Hematopoietic multipotent progenitor cell treated with erythropoietin and hydrocortisone succinate and interleukin-3 and kit ligand, for 17 days (in vitro differentiated cells): ENCODE data around the gene CCDC201.

ENCODE experiments used
- DNase-seq: peaks from one replicate; pipeline ENCODE4 v3.0.0-alpha.2; 2015; ENCODE audit warnings: low spot score

CCDC201 gene

DNA sequence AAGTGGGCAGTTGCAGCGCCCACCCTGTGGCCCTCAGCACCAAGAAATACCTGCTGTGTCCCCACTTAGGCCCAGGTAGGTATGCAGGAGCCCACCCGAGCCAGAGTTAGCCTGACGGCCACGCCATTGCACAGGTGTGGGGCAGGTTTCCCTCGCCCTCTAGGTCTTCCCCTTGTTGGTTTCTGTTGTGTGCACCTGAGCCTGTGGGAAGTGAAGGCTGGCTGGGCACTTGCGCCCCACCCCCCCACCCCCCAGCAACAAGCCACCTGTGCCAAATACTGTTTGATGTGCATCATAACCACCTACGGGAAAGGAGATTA, at the start of gene CCDC201:
Gene CCDC201, minus strand, starts transcription at position 48 of the 320 bp plus-strand sequence. CDS start 75 bp downstream, outside the sequence.
- no peak for DNase-seq

DNA sequence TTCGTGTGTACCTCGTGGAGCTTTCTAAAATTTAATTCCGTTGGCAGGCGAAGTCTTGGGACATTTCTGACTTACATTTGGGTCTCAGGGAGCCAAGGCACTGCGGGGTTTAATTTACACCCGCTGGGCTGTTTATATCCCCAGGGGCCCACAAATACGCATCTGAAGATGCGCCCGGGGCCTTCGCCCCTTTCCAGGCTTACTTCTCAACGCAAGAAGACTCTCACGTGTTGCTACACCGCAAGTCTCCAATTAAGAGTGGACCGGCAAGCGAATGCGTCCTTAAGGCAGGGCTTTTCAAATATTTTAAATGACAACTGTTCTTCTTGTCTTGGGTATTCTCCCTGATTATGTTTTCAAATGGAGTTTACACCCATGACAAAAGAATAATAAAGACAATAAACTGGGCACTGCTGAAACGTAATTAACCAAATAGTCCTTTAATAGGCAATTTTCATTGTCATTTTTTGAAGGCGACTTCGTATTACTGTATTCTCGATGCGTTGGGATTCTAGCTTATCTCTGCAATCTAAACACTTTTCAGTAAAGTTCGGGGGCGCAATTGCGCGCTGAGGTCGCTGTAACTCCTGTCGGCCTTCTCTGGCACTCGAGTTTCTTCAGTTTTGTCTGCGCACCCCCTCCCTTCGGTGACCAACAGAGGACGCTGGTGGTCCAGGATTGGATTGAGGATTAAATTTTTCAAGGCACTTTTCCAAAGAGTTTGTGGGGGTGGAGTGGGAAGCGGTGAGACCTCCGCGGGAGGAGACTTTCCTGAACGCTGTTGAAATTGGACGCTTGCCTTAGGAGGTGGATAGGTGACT, 49.0 kb upstream of the CCDC201 start:
- no peak for DNase-seq

GRCh38 chr7:45921381-45921698, 48.5 kb upstream of the CCDC201 start:
- no peak for DNase-seq

DNA sequence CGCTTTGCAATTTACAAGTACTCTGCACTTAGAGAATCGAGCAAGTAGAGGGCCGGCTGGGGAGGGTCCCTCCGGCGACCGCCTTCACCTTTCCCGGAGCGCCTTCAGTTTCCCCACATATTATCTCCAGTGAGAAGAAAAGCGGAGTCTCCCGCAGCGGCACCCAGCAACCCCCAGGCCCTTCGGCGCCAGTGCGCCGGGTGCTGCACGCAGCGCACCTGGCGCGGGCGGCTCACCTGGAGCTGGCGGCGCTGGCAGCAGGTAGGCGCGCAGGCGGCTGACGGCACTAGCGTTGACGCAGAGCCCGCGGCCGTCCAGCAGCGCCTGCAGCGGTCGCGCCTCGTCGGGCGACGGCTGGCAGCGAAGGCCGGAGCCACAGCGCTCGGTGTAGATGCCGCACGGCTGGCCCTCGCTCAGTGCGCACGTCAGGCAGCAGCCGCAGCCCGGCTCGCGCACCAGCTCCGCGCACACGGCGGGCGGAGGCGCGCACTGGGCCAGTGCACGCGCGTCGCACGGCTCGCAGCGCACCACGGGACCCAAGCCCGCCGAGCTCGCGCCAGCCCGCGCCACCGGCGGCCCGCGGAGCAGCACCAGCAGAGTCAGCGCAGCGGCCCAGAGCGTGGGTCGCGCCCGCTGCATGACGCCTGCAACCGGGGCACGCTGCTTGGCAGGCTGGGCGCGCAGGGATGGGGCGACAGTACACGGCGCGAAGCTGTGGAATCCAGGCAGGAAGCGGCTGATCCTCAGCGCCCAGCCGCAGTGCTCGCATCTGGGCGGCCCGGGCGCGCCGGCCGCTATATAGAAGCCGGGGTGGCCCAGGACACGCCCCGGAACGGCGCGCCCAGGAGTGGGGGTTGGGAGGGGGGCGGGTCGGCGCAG, 47.9 kb upstream of the CCDC201 start, which contains the start of gene IGFBP3:
Gene IGFBP3, minus strand, starts transcription at position 771 of the 879 bp plus-strand sequence. Its CDS starts 132 bp downstream, at position 639.
- no peak for DNase-seq

DNA sequence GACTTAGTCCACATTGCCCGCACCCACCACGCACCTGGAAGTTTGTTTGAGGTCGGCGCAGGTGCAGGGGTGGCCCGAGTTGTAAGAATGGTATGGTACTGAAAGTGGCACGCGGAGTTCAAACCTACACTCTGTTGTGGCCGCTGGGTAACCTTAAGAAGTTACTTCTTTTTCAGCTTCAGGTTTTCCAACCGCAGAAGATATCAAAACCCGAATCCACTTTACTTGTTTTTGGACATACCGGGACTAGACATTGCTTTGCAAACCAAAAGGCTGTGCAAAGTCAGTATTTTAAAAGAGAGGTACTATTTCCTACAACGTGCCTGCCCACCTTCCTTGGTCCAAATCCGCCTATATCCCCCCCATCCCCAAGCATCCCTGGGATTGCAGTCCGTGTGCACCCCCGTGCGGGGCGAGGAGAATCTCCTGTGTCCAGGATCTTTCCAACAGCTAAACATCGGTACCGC, 47.1 kb upstream of the CCDC201 start:
- no peak for DNase-seq

GRCh38 chr7:45919231-45919784, 46.4 kb upstream of the CCDC201 start:
- no peak for DNase-seq

DNA sequence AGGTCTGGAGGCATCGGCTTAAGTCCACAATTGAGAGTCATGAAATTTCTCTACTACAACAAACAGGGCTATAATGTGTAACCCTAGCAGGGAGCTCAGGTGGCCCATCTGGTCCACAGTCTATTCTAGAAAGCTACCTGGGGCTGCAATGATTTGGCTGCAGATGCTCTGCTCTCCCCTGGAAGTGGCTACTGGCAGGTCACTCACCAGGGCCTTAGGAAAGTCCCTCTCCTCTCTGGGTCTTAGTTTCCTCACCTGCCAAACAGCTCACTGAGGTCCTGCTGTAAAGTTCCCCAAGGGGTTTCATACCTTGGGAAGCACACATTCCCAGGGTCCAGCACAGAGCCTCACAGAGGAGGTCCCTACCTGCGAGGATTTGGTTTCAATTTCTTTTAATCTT, 45.7 kb upstream of the CCDC201 start:
- no peak for DNase-seq

- peak; percentile 55 for DNase-seq
These were observed 44.8 kb upstream of the CCDC201 start for GRCh38 chr7:45917658-45918057.

- no peak for DNase-seq
These were observed 44.2 kb upstream of the CCDC201 start for GRCh38 chr7:45917064-45917463.

DNA sequence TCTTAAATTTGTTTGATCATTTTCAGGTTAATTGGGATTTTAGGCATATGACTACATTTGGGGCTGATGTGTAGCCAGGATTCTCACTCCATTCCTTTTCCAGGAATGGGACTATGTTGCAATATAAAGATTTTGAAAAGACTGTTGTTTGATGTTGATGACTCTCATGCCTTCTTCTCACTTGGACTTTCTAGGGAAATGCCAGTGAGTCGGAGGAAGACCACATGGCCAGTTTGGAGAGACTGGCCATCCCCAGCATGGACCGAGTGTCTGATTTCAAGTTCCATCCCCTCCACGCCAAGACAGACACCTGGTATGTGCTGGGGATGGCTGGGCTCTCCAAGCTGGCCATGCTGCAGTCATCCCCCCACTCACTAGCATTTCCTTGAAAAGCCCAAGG, 42.7 kb upstream of the CCDC201 start:
- no peak for DNase-seq

DNA sequence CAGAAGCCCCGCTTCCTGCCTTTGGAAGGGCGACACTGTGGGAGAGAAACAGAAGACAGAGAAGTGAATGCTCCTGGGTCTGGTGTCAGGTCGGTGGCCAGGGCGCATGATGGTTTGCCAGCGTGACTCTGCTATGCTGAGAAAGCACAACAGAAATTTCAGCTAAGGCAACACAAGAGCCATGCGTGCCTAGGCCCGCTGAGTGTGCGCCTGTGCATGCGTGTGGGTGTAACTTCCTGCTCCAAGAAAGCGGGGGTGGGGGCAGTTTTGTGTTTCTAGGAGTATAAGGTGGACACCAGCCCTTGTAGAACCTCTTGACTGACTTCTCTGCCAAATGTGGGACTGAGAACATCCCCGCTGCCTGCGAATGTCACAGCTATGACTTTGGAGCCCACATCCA, 42.0 kb upstream of the CCDC201 start:
- no peak for DNase-seq

DNA sequence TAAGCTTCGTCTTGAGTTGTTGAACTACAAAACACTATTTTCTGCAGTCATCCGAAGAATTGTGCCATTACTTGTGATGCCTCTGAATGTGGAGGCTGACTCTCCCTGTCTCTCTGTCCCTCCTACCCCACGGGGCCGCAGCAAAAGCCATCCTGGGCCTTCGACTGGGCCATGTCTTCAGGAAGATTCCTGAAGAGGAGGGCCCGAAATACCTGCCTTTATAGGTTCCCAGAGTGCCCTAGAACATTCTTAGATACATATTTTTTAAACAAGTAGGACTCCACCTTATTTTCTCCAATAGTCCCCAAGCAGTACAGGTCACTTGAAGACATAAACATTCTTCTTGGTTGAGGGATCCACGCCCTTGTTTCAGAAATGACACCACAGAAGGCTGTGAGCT, 40.1 kb upstream of the CCDC201 start:
- DNase-seq: no peak

DNA sequence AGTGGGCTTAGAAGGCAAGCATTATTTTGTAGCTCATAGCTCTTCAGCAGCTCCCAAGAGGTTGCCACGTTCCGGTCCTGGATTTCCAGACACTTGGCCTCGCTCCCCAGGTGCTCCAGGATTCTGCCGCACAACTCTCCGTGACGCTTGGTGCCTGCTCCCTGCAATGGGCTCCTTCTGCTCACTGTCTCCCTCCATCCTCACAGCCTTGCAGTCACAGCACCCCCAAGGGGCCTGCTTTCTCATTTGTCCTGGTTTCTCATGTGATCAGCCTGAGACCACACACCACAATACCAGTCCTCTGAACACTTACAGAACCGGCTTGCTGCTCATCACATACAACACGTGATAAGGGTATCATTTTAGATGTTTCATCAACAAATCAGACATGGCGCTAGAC, 38.4 kb upstream of the CCDC201 start:
- DNase-seq: no peak

GRCh38 chr7:45910855-45911254, 38.0 kb upstream of the CCDC201 start:
- no peak for DNase-seq

DNA sequence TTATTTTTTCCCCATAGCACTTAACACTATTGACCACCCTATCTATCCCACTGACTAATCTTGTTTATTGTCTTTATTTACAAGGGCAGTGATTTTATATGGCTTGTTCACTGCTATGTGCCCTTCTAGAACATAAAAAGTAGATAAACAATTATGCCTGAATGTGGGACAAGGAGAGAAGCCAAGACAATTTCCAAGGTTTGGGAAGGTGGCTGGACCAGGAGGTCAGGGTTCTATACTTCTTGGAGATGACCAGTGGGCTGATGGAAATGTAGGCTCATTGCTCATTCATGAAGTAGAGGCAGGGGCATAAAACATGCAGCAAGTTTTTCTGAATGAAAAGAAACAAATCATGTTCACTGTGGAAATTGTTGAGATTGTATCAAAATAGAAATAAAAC, 36.7 kb upstream of the CCDC201 start:
- no peak for DNase-seq

- DNase-seq: no peak
These were observed 29.9 kb upstream of the CCDC201 start for GRCh38 chr7:45902820-45903219.

DNA sequence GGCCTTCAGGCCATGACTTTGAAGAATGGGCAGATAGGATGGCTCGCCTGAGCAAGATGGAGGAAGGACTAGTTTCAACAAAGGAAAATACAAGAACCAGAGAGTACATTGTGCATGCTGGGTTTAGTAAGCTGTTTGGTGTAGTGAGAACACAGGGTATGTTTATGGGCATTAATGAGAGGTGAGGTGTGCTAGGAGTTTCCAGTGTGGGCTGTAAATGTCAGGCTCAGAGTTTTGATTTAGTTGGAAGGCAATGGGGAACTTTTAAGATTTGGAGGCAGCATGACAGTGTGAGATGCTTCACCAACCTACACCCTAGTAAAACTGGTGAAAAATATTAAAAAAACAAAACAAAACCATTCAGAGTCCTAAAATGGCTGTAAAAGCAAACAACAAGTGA, 28.7 kb upstream of the CCDC201 start:
- DNase-seq: no peak

GRCh38 chr7:45898222-45898621, 25.3 kb upstream of the CCDC201 start:
- DNase-seq: no peak

DNA sequence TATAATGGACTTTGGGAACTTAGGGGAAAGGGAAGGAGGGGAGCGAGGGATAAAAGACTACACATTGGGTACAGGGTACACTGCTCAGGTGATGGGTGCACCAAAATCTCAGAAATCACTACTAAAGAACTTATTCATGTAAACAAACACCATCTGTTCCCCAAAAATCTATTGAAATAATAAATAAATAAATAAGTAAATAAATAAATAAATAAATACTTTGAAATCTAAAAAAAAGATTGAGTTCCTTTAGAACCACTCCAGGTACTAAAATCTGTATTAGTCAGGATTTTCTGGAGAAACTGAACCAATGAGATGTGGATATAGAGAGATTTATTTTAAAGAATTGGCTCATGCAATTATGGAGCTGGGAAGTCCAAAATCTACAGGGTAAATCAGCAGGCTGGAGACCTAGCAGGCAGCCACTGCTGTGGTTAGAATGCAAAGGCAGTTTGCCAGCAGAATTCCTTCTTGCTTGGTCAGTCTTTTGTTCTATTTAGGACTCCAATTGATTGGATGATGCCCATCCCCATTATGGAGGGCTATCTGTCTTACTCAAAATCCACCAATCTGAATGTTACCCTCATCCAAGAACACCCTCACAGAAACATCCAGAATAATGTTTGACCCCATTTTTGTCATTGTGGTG, 24.3 kb upstream of the CCDC201 start:
- no peak for DNase-seq

DNA sequence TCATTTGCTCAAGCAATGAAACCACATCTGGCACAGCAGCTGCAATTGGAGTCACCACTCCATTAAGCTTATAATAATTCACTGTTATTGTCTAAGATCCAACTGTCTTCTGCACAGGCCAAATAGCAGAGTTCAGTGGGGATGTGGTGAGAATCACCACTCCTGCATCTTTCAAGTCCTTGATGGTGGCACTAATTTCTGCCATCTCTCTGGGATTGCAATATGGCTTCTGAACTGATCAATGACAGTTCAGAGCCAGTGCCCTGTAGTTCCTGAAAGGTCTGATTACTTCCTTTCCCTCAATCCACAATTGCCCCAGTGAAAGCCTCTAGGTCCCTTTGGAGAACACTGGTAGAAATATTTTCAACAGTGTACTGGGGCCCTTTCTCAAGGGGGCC, 21.8 kb upstream of the CCDC201 start:
- no peak for DNase-seq

DNA sequence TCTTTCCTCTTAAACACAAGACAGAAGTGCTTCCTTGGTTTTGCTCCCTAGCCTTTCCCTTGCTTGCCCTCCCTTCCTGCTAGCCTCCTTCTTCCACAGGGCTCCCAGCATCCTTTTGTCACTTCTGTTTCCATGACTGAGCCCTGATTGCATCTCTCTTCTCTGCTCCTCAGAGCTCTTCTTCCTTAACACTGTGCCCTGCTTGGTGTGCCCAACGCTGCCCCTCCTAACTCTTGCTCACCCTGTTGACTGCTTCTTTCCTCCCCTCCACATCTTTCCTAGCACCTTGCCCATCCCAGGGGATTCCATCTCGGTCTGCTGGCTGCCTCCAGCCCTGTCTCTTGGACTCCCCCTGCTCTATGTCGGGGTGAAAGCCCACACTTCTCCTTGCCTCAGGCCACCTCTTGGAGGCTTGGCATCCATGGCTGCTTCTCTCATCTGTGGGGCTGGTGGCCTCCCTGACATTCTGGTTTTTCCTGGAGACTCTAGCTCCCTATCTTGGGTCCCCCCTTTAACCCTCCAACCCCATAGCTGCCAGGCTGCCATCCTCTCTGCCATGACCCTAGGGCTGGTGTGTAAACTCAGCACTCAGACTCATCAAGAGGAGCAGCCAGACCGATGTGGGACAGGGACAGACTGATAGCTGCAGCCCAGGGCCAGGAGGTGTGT, 21.2 kb upstream of the CCDC201 start:
- DNase-seq: no peak
